Measurements from ENCODE around the gene SLC35A1. TPM values are rescaled to one million over a fixed set of nuclear protein-coding genes. Genes with fewer than 3 reads are reported as not detected.

The SLC35A1 gene
- total and polyA plus RNA-seq, 2 donors (not counting 1 experiment from before 2014, with no cell fraction given), result 9.1 to 15.6 TPM

- ATAC-seq (ENCODE audit: low read depth) (no peak), DNase-seq (no peak)
- Histone ChIP-seq H3K4me3 (ENCODE audit: control extremely low read depth in 1 of 5, extremely low read depth in 1 of 5, insufficient read depth in 1 of 5, low read depth in 2 of 5, low read length in 4 of 5) (no peak overlapping the region), H3K36me3 (replicated peaks in 1 of 2; ENCODE audit: control extremely low read depth in 1 of 2, control insufficient read depth in 1 of 2, extremely low read depth in 1 of 2, insufficient read depth in 2 of 2, low read length in 1 of 2) (no peaks in the 10 kb centered on the region), H3K27me3 (replicated peaks in 1 of 4; ENCODE audit: control extremely low read depth in 1 of 4, control insufficient read depth in 3 of 4, insufficient read depth in 4 of 4, low read length in 3 of 4) (no peaks in the 10 kb centered on the region), H3K27ac (ENCODE audit: low read length in 2 of 2) (no peak overlapping the region), H4K20me1 (ENCODE audit: control insufficient read depth, insufficient read depth, low read length, poor library complexity, severe bottlenecking) (no peaks in the 10 kb centered on the region), H3K79me2 (ENCODE audit: control insufficient read depth, insufficient read depth, low read length) (no peaks in the 10 kb centered on the region), H3K4me1 (ENCODE audit: control insufficient read depth in 2 of 2, insufficient read depth in 2 of 2, low read length in 2 of 2) (no peaks in the 10 kb centered on the region), H3K9ac (ENCODE audit: low read length) (no peak overlapping the region), H2AFZ (ENCODE audit: insufficient read depth, low read depth, low read length, poor library complexity, severe bottlenecking) (no peak overlapping the region), H3K9me3 (ENCODE audit: control extremely low read depth in 1 of 3, control insufficient read depth in 2 of 3, insufficient read depth in 1 of 3, low read length in 2 of 3) (no peaks in the 10 kb centered on the region), H3K4me2 (replicated peaks; ENCODE audit: low read depth, low read length, poor library complexity, severe bottlenecking) (no peak overlapping the region)
- 100% methylated on average over 2 of the region's 4 CpGs for WGBS (ENCODE audit: insufficient coverage)
- intact Hi-C loops (cut with micrococcal nuclease), result no loop called here
- TF ChIP-seq, protein P1, sequence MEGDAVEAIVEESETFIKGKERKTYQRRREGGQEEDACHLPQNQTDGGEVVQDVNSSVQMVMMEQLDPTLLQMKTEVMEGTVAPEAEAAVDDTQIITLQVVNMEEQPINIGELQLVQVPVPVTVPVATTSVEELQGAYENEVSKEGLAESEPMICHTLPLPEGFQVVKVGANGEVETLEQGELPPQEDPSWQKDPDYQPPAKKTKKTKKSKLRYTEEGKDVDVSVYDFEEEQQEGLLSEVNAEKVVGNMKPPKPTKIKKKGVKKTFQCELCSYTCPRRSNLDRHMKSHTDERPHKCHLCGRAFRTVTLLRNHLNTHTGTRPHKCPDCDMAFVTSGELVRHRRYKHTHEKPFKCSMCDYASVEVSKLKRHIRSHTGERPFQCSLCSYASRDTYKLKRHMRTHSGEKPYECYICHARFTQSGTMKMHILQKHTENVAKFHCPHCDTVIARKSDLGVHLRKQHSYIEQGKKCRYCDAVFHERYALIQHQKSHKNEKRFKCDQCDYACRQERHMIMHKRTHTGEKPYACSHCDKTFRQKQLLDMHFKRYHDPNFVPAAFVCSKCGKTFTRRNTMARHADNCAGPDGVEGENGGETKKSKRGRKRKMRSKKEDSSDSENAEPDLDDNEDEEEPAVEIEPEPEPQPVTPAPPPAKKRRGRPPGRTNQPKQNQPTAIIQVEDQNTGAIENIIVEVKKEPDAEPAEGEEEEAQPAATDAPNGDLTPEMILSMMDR (IDR thresholded peaks at IDR 0.05), result no peak
- no peak for TF ChIP-seq EZH2 (IDR thresholded peaks at IDR 0.05; ENCODE audit: borderline replicate concordance, insufficient read depth, low read depth, low read length, poor library complexity, severe bottlenecking)
- ChIA-PET CTCF (no interaction called here), POLR2A (no interaction called here)
- Mint-ChIP-seq H3K9me3 (ENCODE audit: insufficient read depth) (no peaks in the 10 kb centered on the region), H3K4me3 (no peak overlapping the region), H3K27ac (no peak overlapping the region), H3K4me1 (no peaks in the 10 kb centered on the region), H3K27me3 (peaks cover 16% of the 10 kb centered on the region)
Measured at GRCh38 chr6:87426789-87427188, 46.0 kb upstream of the SLC35A1 start.

GRCh38 chr6:87430499-87430898 is 42.3 kb upstream of the SLC35A1 start:
- no peak overlapping the region for H3K4me3 Mint-ChIP-seq
- Histone ChIP-seq H3K4me1 (ENCODE audit: control insufficient read depth in 2 of 2, insufficient read depth in 2 of 2, low read length in 2 of 2) (no peaks in the 10 kb centered on the region), H3K4me2 (replicated peaks; ENCODE audit: low read depth, low read length, poor library complexity, severe bottlenecking) (no peak overlapping the region), H3K9me3 (ENCODE audit: control extremely low read depth in 1 of 3, control insufficient read depth in 2 of 3, insufficient read depth in 1 of 3, low read length in 2 of 3) (peaks cover 0 to 3% (median 1%) of the 10 kb centered on the region in 3 donors), H3K79me2 (ENCODE audit: control insufficient read depth, insufficient read depth, low read length) (no peaks in the 10 kb centered on the region), H3K36me3 (replicated peaks in 1 of 2; ENCODE audit: control extremely low read depth in 1 of 2, control insufficient read depth in 1 of 2, extremely low read depth in 1 of 2, insufficient read depth in 2 of 2, low read length in 1 of 2) (no peaks in the 10 kb centered on the region), H3K27ac (ENCODE audit: low read length in 2 of 2) (no peak overlapping the region), H3K4me3 (ENCODE audit: control extremely low read depth in 1 of 5, extremely low read depth in 1 of 5, insufficient read depth in 1 of 5, low read depth in 2 of 5, low read length in 4 of 5) (no peak overlapping the region), H2AFZ (ENCODE audit: insufficient read depth, low read depth, low read length, poor library complexity, severe bottlenecking) (no peak overlapping the region), H4K20me1 (ENCODE audit: control insufficient read depth, insufficient read depth, low read length, poor library complexity, severe bottlenecking) (no peaks in the 10 kb centered on the region), H3K27me3 (replicated peaks in 1 of 4; ENCODE audit: control extremely low read depth in 1 of 4, control insufficient read depth in 3 of 4, insufficient read depth in 4 of 4, low read length in 3 of 4) (no peaks in the 10 kb centered on the region), H3K9ac (ENCODE audit: low read length) (no peak overlapping the region)
- no peaks in the 10 kb centered on the region for H3K9me3 Mint-ChIP-seq (ENCODE audit: insufficient read depth)
- H3K27ac Mint-ChIP-seq, result no peak overlapping the region
- POLR2A ChIA-PET, result no interaction called here
- H3K4me1 Mint-ChIP-seq, result no peaks in the 10 kb centered on the region
- CTCF ChIA-PET, result no interaction called here
- TF ChIP-seq, protein P1 (IDR thresholded peaks at IDR 0.05), result no peak
- no peak for TF ChIP-seq EZH2 (IDR thresholded peaks at IDR 0.05; ENCODE audit: borderline replicate concordance, insufficient read depth, low read depth, low read length, poor library complexity, severe bottlenecking)
- DNase-seq (no peak), ATAC-seq (ENCODE audit: low read depth) (no peak)
- intact Hi-C loops (cut with micrococcal nuclease), result no loop called here
- WGBS (ENCODE audit: insufficient coverage), result 56% methylated on average over 1 of the region's 3 CpGs
- H3K27me3 Mint-ChIP-seq, result peaks cover 21% of the 10 kb centered on the region
